CD14-positive monocyte (primary cell): ENCODE measurements around the gene RAB31. TPM values are rescaled to one million over a fixed set of nuclear protein-coding genes. Genes with fewer than 3 reads are reported as not detected.

Experiments
- DNase-seq, 3 donors: peaks; one replicate each; pipeline ENCODE4 v3.0.0-alpha.2; 2011 to 2022
- H2AFZ ChIP-seq: 2 replicates; pipeline ENCODE4 v1.6.0; 2012; ENCODE audit warnings: mild to moderate bottlenecking, low read depth, low read length, inconsistent platforms; ENCODE audit not compliant: insufficient read depth, poor library complexity, severe bottlenecking
- H3K27ac ChIP-seq, 2 donors: 1 replicate in 1 of 2; 2 replicates in 1 of 2; pipeline ENCODE4 v1.5.1; 2012 to 2013; ENCODE audit warnings: low read length in 2 of 2, control low read depth in 1 of 2, inconsistent platforms in 1 of 2, low read depth in 1 of 2, mild to moderate bottlenecking in 1 of 2
- H3K27me3 ChIP-seq, 2 donors: one replicate each; pipeline versions ENCODE4 v1.6.0 to v1.6.1; 2011 to 2013; ENCODE audit warnings: low read length in 2 of 2; ENCODE audit not compliant: control insufficient read depth in 2 of 2, insufficient read depth in 2 of 2
- H3K36me3 ChIP-seq, 2 donors: replicated peaks in 1 of 2; 1 replicate in 1 of 2; 2 replicates in 1 of 2; pipeline versions ENCODE4 v1.5.1 to v1.6.1; 2012 to 2013; ENCODE audit warnings: low read length in 2 of 2, control low read depth in 1 of 2, inconsistent platforms in 1 of 2, mild to moderate bottlenecking in 1 of 2; ENCODE audit not compliant: insufficient read depth in 2 of 2, control insufficient read depth in 1 of 2
- H3K4me1 ChIP-seq, 2 donors: 1 replicate in 1 of 2; 2 replicates in 1 of 2; pipeline versions ENCODE4 v1.5.1 to v1.6.1; 2012 to 2013; ENCODE audit warnings: low read length in 2 of 2, control low read depth in 1 of 2, inconsistent platforms in 1 of 2, mild to moderate bottlenecking in 1 of 2, moderate library complexity in 1 of 2; ENCODE audit not compliant: insufficient read depth in 2 of 2, control insufficient read depth in 1 of 2
- H3K4me2 ChIP-seq: replicated peaks from 2 replicates; pipeline ENCODE3; 2012; ENCODE audit warnings: low read length, moderate library complexity, mild to moderate bottlenecking; ENCODE audit not compliant: poor library complexity, severe bottlenecking; ENCODE audit errors: extremely low read depth
- H3K4me3 ChIP-seq, 3 experiments: fragments of 200-600 bp in 1 of 3; sonication (generic) in 1 of 3; replicated peaks in 1 of 3; 1 replicate in 2 of 3; 2 replicates in 1 of 3; pipeline ENCODE4 v1.5.1; 2011 to 2013; ENCODE audit warnings: low read length in 3 of 3, mild to moderate bottlenecking in 3 of 3, control low read depth in 2 of 3, low read depth in 2 of 3, inconsistent platforms in 1 of 3, moderate library complexity in 1 of 3
- H3K79me2 ChIP-seq: 2 replicates; pipeline ENCODE4 v1.6.0; 2012; ENCODE audit warnings: mild to moderate bottlenecking, control low read depth, inconsistent platforms, low read length, moderate library complexity; ENCODE audit not compliant: insufficient read depth
- H3K9ac ChIP-seq: 2 replicates; pipeline ENCODE4 v1.6.0; 2017; ENCODE audit warnings: low read length, mild to moderate bottlenecking; ENCODE audit not compliant: insufficient read depth, poor library complexity, severe bottlenecking
- H3K9me3 ChIP-seq, 2 donors: replicated peaks in 1 of 2; 1 replicate in 1 of 2; 2 replicates in 1 of 2; pipeline versions ENCODE4 v1.5.1 to v1.6.1; 2012 to 2013; ENCODE audit warnings: low read length in 2 of 2, control low read depth in 1 of 2; ENCODE audit not compliant: control insufficient read depth in 1 of 2, insufficient read depth in 1 of 2
- H4K20me1 ChIP-seq: 2 replicates; pipeline ENCODE4 v1.6.0; 2012; ENCODE audit warnings: mild to moderate bottlenecking, low read length, control low read depth, moderate library complexity; ENCODE audit not compliant: insufficient read depth
- H3K27ac Mint-ChIP-seq, 7 donors: one replicate each; pipeline ENCODE4 v1.8.0; 2020; ENCODE audit warnings: mild to moderate bottlenecking in 7 of 7, mixed read lengths in 7 of 7, moderate library complexity in 6 of 7, inconsistent platforms in 2 of 7
- H3K27me3 Mint-ChIP-seq, 3 donors: one replicate each; pipeline ENCODE4 v1.8.0; 2021 to 2022; ENCODE audit warnings: low read depth in 3 of 3, mild to moderate bottlenecking in 3 of 3, mixed read lengths in 3 of 3, moderate library complexity in 3 of 3, inconsistent platforms in 1 of 3
- H3K36me3 Mint-ChIP-seq, 2 donors: one replicate each; pipeline ENCODE4 v1.8.0; 2020; ENCODE audit warnings: mixed read lengths in 2 of 2, inconsistent platforms in 1 of 2, mild to moderate bottlenecking in 1 of 2
- H3K4me1 Mint-ChIP-seq: one replicate; pipeline ENCODE4 v1.8.0; 2020; ENCODE audit warnings: mild to moderate bottlenecking, mixed read lengths
- H3K4me3 Mint-ChIP-seq, 2 donors: one replicate each; pipeline ENCODE4 v1.8.0; 2020; ENCODE audit warnings: mild to moderate bottlenecking in 2 of 2, mixed read lengths in 2 of 2, moderate library complexity in 1 of 2
- H3K9me3 Mint-ChIP-seq, 7 donors: one replicate each; pipeline ENCODE4 v1.8.0; 2020 to 2022; ENCODE audit warnings: mixed read lengths in 7 of 7, mild to moderate bottlenecking in 6 of 7, moderate library complexity in 6 of 7, inconsistent platforms in 2 of 7
- CTCF ChIP-seq: fragments of 200-600 bp; IDR thresholded peaks from one replicate; pipeline ENCODE4 v1.8.0; 2022; ENCODE audit warnings: antibody characterized with exemption, mild to moderate bottlenecking
- WGBS: methylation state at CpG from one replicate; pipeline ENCODE4 v1.1.5; 2013; ENCODE audit warnings: missing lambda C conversion rate; ENCODE audit not compliant: insufficient coverage; 5-methylcytosine and 5-hydroxymethylcytosine counted together
- intact Hi-C, 2 donors: fragments of 100-400 bp; cut with micrococcal nuclease; formaldehyde crosslinking; loops; one replicate each; pipeline versions ENCODE4 v1.15.0 to v1.15.1; 2023
- polyA plus RNA-seq, 3 donors: library from polyadenylated mRNA; depleted of rRNA in 1 of 3; unstranded in 2 of 3; stranded (reverse) in 1 of 3; fragments of 300-500 nt in 2 of 3; fragments of >200 nt in 1 of 3; fragmentation: Illumina TruSeq in 2 of 3; gene quantifications; 1 replicate in 2 of 3; 2 replicates in 1 of 3; pipeline ENCODE4 v1.2.3, GENCODE V29; 2012 to 2021

The RAB31 gene
- polyA plus RNA-seq, 3 donors: 106 to 367 (median 348) TPM

- H3K4me1 Mint-ChIP-seq: peaks cover 49% of the 10 kb centered on the region
These were observed 161.0 kb downstream of the RAB31 start for GRCh38 chr18:9868857-9869714.

More at GRCh38 chr18:9868857-9869714, 161.0 kb downstream of the RAB31 start:
- Histone ChIP-seq H3K4me3 (no peak overlapping the region), H3K9ac (no peak overlapping the region), H3K4me1 (peaks cover 34 to 47% of the 10 kb centered on the region in 2 donors), H3K27ac (peak overlapping the region in 1 of 2 donors; percentile 63), H2AFZ (no peak overlapping the region), H4K20me1 (no peaks in the 10 kb centered on the region), H3K36me3 (no peaks in the 10 kb centered on the region), H3K4me2 (peak overlapping the region; percentile 19), H3K27me3 (no peaks in the 10 kb centered on the region), H3K9me3 (peaks cover 9 to 15% of the 10 kb centered on the region in 2 donors), H3K79me2 (no peaks in the 10 kb centered on the region)
- DNase-seq: no peak
- Mint-ChIP-seq H3K27ac (peak overlapping the region in 6 of 7 donors; percentile 47 to 91 (median 56)), H3K4me3 (no peak overlapping the region), H3K27me3 (peaks cover 0 to 2% (median 0%) of the 10 kb centered on the region in 3 donors), H3K9me3 (peaks cover 10 to 22% (median 13%) of the 10 kb centered on the region in 7 donors), H3K36me3 (peaks cover 12 to 17% of the 10 kb centered on the region in 2 donors)
- intact Hi-C loops: no loop called here
- WGBS: 56% methylated on average over 3 of the region's 6 CpGs
- no peak for TF ChIP-seq CTCF
